NCI-H1436 treated with DMSO at 0.1 percent for 48 hours (cell line): ENCODE data around the gene FNBP1.
"Not testable (repeated sequence)": the region's sequence is repeated elsewhere in the genome, so short reads cannot be mapped to it uniquely, and the experiment has no call there.

ENCODE experiments used
- DNase-seq: peaks from one replicate; lab custom pipeline; 2025; lab: John Stamatoyannopoulos, UW

Gene FNBP1

GRCh38 chr9:130021842-130022241 is 21.1 kb downstream of the FNBP1 start:
- not testable (repeated sequence) for DNase-seq

GRCh38 chr9:130021123-130021522 is 21.9 kb downstream of the FNBP1 start:
- DNase-seq: no peak

GRCh38 chr9:130020618-130021017 is 22.4 kb downstream of the FNBP1 start:
- DNase-seq: no peak

GRCh38 chr9:130018265-130018664 is 24.7 kb downstream of the FNBP1 start:
- no peak for DNase-seq

- DNase-seq: not testable (repeated sequence)
Observed at GRCh38 chr9:130017510-130017909, 25.5 kb downstream of the FNBP1 start.

- no peak for DNase-seq
Observed at GRCh38 chr9:130017076-130017475, 25.9 kb downstream of the FNBP1 start.

- DNase-seq: no peak
Observed at GRCh38 chr9:130015353-130016019, 27.5 kb downstream of the FNBP1 start.

- no peak for DNase-seq
Observed at GRCh38 chr9:130013326-130013725, 29.7 kb downstream of the FNBP1 start.

GRCh38 chr9:130010151-130010988 is 32.6 kb downstream of the FNBP1 start:
- no peak for DNase-seq

- not testable (repeated sequence) for DNase-seq
Observed at GRCh38 chr9:130009546-130009945, 33.4 kb downstream of the FNBP1 start.

- no peak for DNase-seq
Observed at GRCh38 chr9:130008538-130008937, 34.5 kb downstream of the FNBP1 start.

GRCh38 chr9:130006952-130007351 is 36.0 kb downstream of the FNBP1 start:
- DNase-seq: not testable (repeated sequence)

- no peak for DNase-seq
Observed at GRCh38 chr9:130003943-130004552, 38.9 kb downstream of the FNBP1 start.

GRCh38 chr9:130002320-130002719 is 40.7 kb downstream of the FNBP1 start:
- DNase-seq: no peak

GRCh38 chr9:130001190-130001589 is 41.8 kb downstream of the FNBP1 start:
- DNase-seq: no peak

GRCh38 chr9:129999141-129999510 is 43.9 kb downstream of the FNBP1 start:
- DNase-seq: no peak

GRCh38 chr9:129998491-129999140 is 44.4 kb downstream of the FNBP1 start:
- no peak for DNase-seq

- not testable (repeated sequence) for DNase-seq
Observed at GRCh38 chr9:129997706-129998105, 45.3 kb downstream of the FNBP1 start.

GRCh38 chr9:129996161-129996830 is 46.7 kb downstream of the FNBP1 start:
- no peak for DNase-seq

- no peak for DNase-seq
Observed at GRCh38 chr9:129995409-129996160, 47.4 kb downstream of the FNBP1 start.

GRCh38 chr9:129994882-129995281 is 48.1 kb downstream of the FNBP1 start:
- no peak for DNase-seq
